Measurements from ENCODE around the gene SLC25A21.

DNA sequence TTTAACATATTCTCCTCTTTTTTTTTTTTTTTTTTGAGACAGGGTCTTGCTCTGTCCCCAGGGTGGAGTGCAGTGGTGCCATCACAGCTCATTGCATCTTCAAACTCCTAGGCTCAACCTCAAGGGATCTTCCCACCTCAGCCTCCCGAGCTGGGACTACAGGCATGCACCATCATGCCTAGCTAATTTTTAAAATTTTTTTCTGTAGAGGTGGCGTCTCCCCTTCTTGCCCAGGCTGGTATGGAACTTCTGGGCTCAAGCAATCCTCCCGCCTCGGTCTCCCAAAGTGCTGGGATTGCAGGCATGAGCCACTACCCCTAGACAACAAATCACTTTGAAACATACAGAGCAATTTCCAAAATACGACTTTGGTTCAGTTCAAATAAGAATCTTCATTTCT, 355.9 kb downstream of the SLC25A21 start:
- TF ChIP-seq, protein P1, sequence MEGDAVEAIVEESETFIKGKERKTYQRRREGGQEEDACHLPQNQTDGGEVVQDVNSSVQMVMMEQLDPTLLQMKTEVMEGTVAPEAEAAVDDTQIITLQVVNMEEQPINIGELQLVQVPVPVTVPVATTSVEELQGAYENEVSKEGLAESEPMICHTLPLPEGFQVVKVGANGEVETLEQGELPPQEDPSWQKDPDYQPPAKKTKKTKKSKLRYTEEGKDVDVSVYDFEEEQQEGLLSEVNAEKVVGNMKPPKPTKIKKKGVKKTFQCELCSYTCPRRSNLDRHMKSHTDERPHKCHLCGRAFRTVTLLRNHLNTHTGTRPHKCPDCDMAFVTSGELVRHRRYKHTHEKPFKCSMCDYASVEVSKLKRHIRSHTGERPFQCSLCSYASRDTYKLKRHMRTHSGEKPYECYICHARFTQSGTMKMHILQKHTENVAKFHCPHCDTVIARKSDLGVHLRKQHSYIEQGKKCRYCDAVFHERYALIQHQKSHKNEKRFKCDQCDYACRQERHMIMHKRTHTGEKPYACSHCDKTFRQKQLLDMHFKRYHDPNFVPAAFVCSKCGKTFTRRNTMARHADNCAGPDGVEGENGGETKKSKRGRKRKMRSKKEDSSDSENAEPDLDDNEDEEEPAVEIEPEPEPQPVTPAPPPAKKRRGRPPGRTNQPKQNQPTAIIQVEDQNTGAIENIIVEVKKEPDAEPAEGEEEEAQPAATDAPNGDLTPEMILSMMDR (IDR thresholded peaks at IDR 0.05; ENCODE audit: low read depth, low read length, poor library complexity, severe bottlenecking), result no peak
- TF ChIP-seq EZH2phosphoT487 (IDR thresholded peaks at IDR 0.05; ENCODE audit: borderline replicate concordance, low read length), result no peak

Data from DOHH2 (cell line).